Lower lobe of right lung (tissue), 2 donors: ENCODE measurements around the gene VSTM2A. TPM values are rescaled to one million over a fixed set of nuclear protein-coding genes. Genes with fewer than 3 reads are reported as not detected.

Experiments
- ATAC-seq, 2 donors: fragments of 200-7000 bp; cut with Tn5 transposase; one replicate each; pipeline ENCODE4 v1.9.1; 2020 to 2022; ENCODE audit warnings: mild to moderate bottlenecking in 2 of 2, moderate library complexity in 2 of 2
- DNase-seq: peaks from one replicate; pipeline ENCODE4 v3.0.0-alpha.2; 2020
- H3K27ac ChIP-seq: fragments of 200-600 bp; one replicate; pipeline ENCODE4 v1.8.0; 2022
- H3K27me3 ChIP-seq: fragments of 200-600 bp; one replicate; pipeline ENCODE4 v1.8.0; 2022; ENCODE audit warnings: low read depth
- H3K36me3 ChIP-seq: fragments of 200-600 bp; one replicate; pipeline ENCODE4 v1.8.0; 2022; ENCODE audit warnings: mild to moderate bottlenecking
- H3K4me1 ChIP-seq: fragments of 200-600 bp; one replicate; pipeline ENCODE4 v1.8.0; 2022
- H3K4me3 ChIP-seq: fragments of 200-600 bp; one replicate; pipeline ENCODE4 v1.8.0; 2022; ENCODE audit warnings: mild to moderate bottlenecking
- H3K9me3 ChIP-seq: fragments of 200-600 bp; one replicate; pipeline ENCODE4 v1.8.0; 2022
- intact Hi-C: fragments of 100-400 bp; cut with DNase I; formaldehyde crosslinking; loops from one replicate; pipeline ENCODE4 v1.11.0; 2022
- total RNA-seq: library from RNA; stranded (reverse); fragmentation: NEBNext Ultra II Directional; extraction: Animal tissue kit (Norgen Biotek cat#: 25700); gene quantifications from one replicate; pipeline ENCODE4 v1.2.1, GENCODE V29; 2021
- TF ChIP-seq, protein P1 (sequence below): fragments of 200-600 bp; IDR thresholded peaks from one replicate; pipeline ENCODE4 v1.8.0; 2022; ENCODE audit warnings: antibody characterized with exemption, mild to moderate bottlenecking
- donor health status: DM: no; HTN: yes; CAD: no; lungs with severe emphysema.

VSTM2A gene
- total RNA-seq, 1 donor from 2014 or later: not detected

DNA sequence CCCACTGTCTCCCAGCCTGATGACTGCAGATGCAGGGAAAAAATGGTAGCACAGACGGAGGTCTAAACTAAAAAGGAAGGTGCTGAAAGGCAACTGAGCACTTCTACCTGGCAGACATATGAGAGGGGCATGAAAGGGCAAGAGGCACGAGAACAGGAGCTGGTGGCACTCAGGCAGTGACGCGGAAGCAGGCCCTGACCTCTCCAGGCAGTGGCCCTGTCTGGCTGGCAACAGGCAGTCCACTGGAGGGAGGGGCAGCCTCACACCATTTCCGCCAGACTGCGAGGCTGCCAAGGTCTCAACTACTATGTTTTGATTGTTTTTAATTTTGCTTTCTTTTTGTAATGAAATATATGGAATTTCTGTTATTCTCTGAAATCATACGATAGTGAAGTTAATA lies 23.3 kb downstream of the VSTM2A start:
- no peaks in the 10 kb centered on the region for H3K27me3 ChIP-seq
- H3K36me3 ChIP-seq: no peaks in the 10 kb centered on the region
- intact Hi-C loops: no loop called here
- H3K4me1 ChIP-seq: no peaks in the 10 kb centered on the region
- H3K9me3 ChIP-seq: no peaks in the 10 kb centered on the region
- TF ChIP-seq, protein P1, sequence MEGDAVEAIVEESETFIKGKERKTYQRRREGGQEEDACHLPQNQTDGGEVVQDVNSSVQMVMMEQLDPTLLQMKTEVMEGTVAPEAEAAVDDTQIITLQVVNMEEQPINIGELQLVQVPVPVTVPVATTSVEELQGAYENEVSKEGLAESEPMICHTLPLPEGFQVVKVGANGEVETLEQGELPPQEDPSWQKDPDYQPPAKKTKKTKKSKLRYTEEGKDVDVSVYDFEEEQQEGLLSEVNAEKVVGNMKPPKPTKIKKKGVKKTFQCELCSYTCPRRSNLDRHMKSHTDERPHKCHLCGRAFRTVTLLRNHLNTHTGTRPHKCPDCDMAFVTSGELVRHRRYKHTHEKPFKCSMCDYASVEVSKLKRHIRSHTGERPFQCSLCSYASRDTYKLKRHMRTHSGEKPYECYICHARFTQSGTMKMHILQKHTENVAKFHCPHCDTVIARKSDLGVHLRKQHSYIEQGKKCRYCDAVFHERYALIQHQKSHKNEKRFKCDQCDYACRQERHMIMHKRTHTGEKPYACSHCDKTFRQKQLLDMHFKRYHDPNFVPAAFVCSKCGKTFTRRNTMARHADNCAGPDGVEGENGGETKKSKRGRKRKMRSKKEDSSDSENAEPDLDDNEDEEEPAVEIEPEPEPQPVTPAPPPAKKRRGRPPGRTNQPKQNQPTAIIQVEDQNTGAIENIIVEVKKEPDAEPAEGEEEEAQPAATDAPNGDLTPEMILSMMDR: no peak
- ATAC-seq: no peak
- no peak overlapping the region for H3K4me3 ChIP-seq
- no peak overlapping the region for H3K27ac ChIP-seq
- DNase-seq: no peak

DNA sequence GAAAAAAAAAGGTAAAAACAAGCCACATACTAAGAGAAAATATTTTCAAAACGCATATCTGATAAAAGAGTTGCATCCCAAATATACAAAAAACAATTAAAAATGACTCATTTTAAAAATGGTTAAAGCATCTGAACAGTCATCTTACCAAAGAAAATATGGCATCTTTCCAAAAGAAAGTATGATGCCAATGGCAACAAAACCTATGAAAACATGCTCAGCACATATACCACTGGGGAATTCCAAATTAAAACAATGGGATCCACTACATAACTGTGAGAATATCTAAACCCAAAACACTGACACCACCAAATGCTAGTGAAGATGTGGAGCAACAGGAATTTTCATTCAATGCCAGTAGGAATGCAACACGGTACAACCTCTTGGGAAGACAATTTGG lies 39.3 kb downstream of the VSTM2A start:
- no peak overlapping the region for H3K4me3 ChIP-seq
- no peak for ATAC-seq
- no peak for DNase-seq
- no peaks in the 10 kb centered on the region for H3K9me3 ChIP-seq
- intact Hi-C loops: no loop called here
- TF ChIP-seq, protein P1: no peak
- H3K27me3 ChIP-seq: no peaks in the 10 kb centered on the region
- H3K27ac ChIP-seq: no peak overlapping the region
- H3K4me1 ChIP-seq: no peaks in the 10 kb centered on the region
- no peaks in the 10 kb centered on the region for H3K36me3 ChIP-seq

DNA sequence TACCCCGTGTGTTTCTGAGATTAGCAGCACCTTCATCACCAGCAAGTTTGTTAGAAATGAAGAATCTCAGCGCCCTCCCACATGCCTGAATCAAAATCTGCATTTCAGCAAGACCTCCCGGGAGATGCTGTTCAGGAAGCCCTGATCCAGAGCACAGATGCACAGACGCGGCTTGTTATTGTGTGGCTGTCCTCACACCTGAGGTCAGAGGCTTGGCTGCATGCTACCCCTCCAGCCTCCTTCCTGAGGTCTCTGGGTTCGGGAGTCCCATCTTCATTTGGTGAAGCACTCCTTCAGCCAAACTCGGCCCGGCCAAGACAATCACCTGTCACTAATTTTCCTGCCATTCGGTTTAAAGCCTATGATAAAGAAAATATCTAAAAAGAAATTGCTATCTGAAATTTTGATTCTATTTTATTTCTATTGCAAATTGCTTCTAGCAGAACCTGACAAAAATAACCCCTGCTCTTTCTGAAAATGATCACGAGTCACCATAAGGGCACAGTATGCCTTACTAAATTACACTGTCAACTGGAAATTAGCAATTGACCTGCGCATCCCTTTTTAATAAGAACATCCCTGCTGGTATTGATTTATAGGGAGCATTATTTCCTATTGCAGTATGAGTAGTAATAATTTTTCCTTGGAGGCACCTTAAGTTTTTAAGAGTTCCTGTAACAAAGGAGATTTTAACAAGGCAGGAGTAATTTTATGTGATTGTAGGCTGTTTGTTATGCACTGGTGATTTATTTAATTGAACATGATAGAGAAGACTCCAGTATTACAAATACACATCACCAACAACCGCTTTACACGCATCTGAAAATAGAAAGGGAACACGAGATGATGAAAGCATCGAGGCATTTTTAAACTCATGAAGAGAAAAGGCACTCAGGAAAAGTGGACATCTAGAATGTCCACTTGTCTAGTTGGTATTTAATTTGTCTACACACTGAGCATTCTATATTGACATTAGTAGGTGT lies 49.5 kb downstream of the VSTM2A start:
- no peaks in the 10 kb centered on the region for H3K4me1 ChIP-seq
- no peak for DNase-seq
- H3K27me3 ChIP-seq: no peaks in the 10 kb centered on the region
- H3K27ac ChIP-seq: no peak overlapping the region
- TF ChIP-seq, protein P1: no peak
- H3K4me3 ChIP-seq: no peak overlapping the region
- no peaks in the 10 kb centered on the region for H3K9me3 ChIP-seq
- intact Hi-C loops: no loop called here
- ATAC-seq: no peak
- H3K36me3 ChIP-seq: no peaks in the 10 kb centered on the region

DNA sequence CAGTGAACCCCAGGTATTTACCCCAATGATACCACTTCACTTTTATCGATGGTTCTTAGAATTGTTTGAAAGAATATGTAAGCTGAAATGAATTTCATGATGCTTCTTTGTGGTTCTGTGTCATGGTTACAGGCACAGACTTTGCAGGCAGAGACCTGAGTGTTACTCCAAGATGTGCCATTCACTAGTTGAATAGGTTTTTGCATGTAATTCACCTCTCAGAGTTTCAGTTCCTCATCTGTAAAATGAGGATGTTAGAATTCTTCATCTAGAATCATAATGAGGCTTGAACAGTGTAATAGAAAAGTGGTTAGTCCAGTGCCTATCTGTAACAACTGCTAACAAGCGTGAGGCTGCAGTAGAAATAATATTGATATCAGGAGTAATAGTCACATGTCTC lies 54.6 kb downstream of the VSTM2A start:
- Histone ChIP-seq H3K27me3 (no peaks in the 10 kb centered on the region), H3K4me1 (no peaks in the 10 kb centered on the region), H3K36me3 (no peaks in the 10 kb centered on the region), H3K27ac (no peak overlapping the region), H3K9me3 (no peaks in the 10 kb centered on the region), H3K4me3 (no peak overlapping the region)
- TF ChIP-seq, protein P1: no peak
- intact Hi-C loops: no loop called here
- ATAC-seq (no peak), DNase-seq (no peak)

DNA sequence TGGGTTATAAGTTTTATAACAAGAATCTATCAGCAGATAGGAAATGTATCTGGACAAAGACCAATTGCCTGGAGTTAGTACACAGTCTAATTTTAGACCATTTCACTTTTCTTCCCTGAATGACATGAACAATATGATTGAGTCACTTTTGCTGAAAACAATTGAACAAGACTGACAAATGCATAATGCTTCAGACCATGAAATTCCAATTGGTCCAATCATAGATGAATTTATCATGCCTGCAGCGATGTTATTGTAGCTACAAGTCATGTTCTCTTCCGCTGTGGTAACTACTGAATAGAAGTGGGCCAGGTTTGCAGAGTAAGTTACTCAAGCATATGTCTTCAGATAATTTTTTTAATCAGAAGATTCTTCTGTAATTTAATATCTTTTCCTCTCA lies 73.4 kb downstream of the VSTM2A start:
- no peak overlapping the region for H3K4me3 ChIP-seq
- H3K4me1 ChIP-seq: no peaks in the 10 kb centered on the region
- ATAC-seq (no peak), DNase-seq (no peak)
- H3K36me3 ChIP-seq: no peaks in the 10 kb centered on the region
- intact Hi-C loops: no loop called here
- no peak overlapping the region for H3K27ac ChIP-seq
- no peaks in the 10 kb centered on the region for H3K9me3 ChIP-seq
- TF ChIP-seq, protein P1: no peak
- no peaks in the 10 kb centered on the region for H3K27me3 ChIP-seq

Other genes with a start within 250 kb of the VSTM2A start
- gene SEC61G, start 216.8 kb downstream of the VSTM2A start, total RNA-seq: 79.5 TPM